Upper lobe of left lung (tissue), 4 donors: ENCODE results near the gene PCDHGA3.

Experiments used
- EP300 ChIP-seq, 4 donors: sonication (generic); formaldehyde crosslinking; IDR thresholded peaks; one replicate each; pipeline ENCODE4 v1.5.1; 2017; ENCODE audit warnings: antibody characterized with exemption in 4 of 4, control low read depth in 2 of 4
- POLR2A ChIP-seq, 4 donors: fragments of 450-650 bp; IDR thresholded peaks; one replicate each; pipeline ENCODE4 v1.5.1; 2016 to 2017; ENCODE audit warnings: antibody characterized with exemption in 4 of 4, mild to moderate bottlenecking in 2 of 4
- POLR2AphosphoS5 ChIP-seq, 2 donors: sonication (generic); formaldehyde crosslinking; IDR thresholded peaks; one replicate each; pipeline ENCODE4 v1.5.1; 2017; ENCODE audit warnings: antibody characterized with exemption in 2 of 2
- TF ChIP-seq, protein P1 (sequence below), 6 experiments: fragments of 450-650 bp in 4 of 6; fragments of 200-600 bp in 2 of 6; sonication (generic) in 2 of 6; IDR thresholded peaks; one replicate each; pipeline ENCODE4 v1.5.1; 2016 to 2019; ENCODE audit warnings: antibody characterized with exemption in 6 of 6

DNA sequence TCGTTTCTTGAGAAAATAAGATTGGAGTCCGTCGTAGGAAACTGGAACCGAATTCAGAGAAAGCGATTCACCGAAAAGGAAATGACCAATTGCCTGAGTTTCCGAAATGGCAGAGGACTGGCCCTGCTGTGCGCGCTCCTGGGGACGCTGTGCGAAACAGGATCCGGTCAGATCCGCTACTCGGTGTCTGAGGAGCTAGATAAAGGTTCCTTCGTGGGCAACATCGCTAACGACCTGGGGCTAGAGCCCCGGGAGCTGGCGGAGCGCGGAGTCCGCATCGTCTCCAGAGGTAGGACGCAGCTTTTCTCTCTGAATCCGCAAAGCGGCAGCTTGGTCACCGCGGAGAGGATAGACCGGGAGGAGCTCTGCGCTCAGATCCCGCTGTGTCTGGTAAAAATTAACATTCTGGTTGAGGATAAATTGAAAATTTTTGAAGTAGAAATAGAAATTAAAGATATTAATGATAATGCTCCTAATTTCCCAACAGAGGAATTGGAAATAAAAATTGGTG lies 379 bp downstream of the PCDHGA3 start:
- TF ChIP-seq, protein P1, sequence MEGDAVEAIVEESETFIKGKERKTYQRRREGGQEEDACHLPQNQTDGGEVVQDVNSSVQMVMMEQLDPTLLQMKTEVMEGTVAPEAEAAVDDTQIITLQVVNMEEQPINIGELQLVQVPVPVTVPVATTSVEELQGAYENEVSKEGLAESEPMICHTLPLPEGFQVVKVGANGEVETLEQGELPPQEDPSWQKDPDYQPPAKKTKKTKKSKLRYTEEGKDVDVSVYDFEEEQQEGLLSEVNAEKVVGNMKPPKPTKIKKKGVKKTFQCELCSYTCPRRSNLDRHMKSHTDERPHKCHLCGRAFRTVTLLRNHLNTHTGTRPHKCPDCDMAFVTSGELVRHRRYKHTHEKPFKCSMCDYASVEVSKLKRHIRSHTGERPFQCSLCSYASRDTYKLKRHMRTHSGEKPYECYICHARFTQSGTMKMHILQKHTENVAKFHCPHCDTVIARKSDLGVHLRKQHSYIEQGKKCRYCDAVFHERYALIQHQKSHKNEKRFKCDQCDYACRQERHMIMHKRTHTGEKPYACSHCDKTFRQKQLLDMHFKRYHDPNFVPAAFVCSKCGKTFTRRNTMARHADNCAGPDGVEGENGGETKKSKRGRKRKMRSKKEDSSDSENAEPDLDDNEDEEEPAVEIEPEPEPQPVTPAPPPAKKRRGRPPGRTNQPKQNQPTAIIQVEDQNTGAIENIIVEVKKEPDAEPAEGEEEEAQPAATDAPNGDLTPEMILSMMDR (IDR thresholded peaks at IDR 0.05), result no peak
- TF ChIP-seq POLR2A (IDR thresholded peaks at IDR 0.05) (no peak), POLR2AphosphoS5 (IDR thresholded peaks at IDR 0.05) (no peak), EP300 (IDR thresholded peaks at IDR 0.05) (no peak)
